HL-60 (cell line): Measurements from ENCODE around the gene KCNQ1.

Experiments
- DNase-seq, 2 experiments: peaks; one replicate each; pipeline ENCODE4 v3.0.0-alpha.2; 2010 to 2020; ENCODE audit warnings: low read depth in 1 of 2, low spot score in 1 of 2
- H3K27ac ChIP-seq: fragments of 250-450 bp; sonication (Bioruptor Pico); replicated peaks from 2 replicates; pipeline ENCODE4 v1.5.1; 2020; ENCODE audit warnings: mild to moderate bottlenecking, moderate library complexity
- H3K27me3 ChIP-seq: fragments of 250-450 bp; sonication (Bioruptor Pico); 2 replicates; pipeline ENCODE4 v1.5.1; 2021; ENCODE audit warnings: mild to moderate bottlenecking, moderate library complexity; ENCODE audit not compliant: insufficient read depth, poor library complexity, severe bottlenecking
- H3K4me3 ChIP-seq: replicated peaks from 2 replicates; pipeline ENCODE4 v1.5.1; 2011; ENCODE audit warnings: mild to moderate bottlenecking, control low read depth, low read length; ENCODE audit not compliant: insufficient read depth
- CTCF ChIP-seq: IDR thresholded peaks from one replicate; pipeline ENCODE4 v1.5.1; 2011; ENCODE audit warnings: low read length, control low read depth, inconsistent platforms; ENCODE audit not compliant: insufficient read depth
- GABPA ChIP-seq: IDR thresholded peaks from 2 replicates; pipeline ENCODE4 v1.6.1; 2012; ENCODE audit warnings: low read depth
- POLR2AphosphoS5 ChIP-seq: IDR thresholded peaks from 2 replicates; pipeline ENCODE4 v1.6.1; 2012; ENCODE audit warnings: low read depth
- REST ChIP-seq: IDR thresholded peaks from 2 replicates; pipeline ENCODE4 v1.6.1; 2012; ENCODE audit warnings: low read depth; ENCODE audit not compliant: insufficient replicate concordance
- SPI1 ChIP-seq: IDR thresholded peaks from 2 replicates; pipeline ENCODE4 v1.6.1; 2012; ENCODE audit warnings: low read depth, mild to moderate bottlenecking, borderline replicate concordance

The KCNQ1 gene

GRCh38 chr11:2847561-2847960, 402.8 kb downstream of the KCNQ1 start:
- TF ChIP-seq POLR2AphosphoS5 = no peak
- TF ChIP-seq REST = no peak
- TF ChIP-seq CTCF = no peak
- no peak for TF ChIP-seq SPI1
- no peak for TF ChIP-seq GABPA
- no peak for DNase-seq
- Histone ChIP-seq H3K27ac (no peak overlapping the region), H3K27me3 (no peaks in the 10 kb centered on the region), H3K4me3 (no peak overlapping the region)

GRCh38 chr11:2848497-2848896, 403.7 kb downstream of the KCNQ1 start:
- no peak for DNase-seq
- H3K27ac ChIP-seq = no peak overlapping the region
- TF ChIP-seq POLR2AphosphoS5 = no peak
- TF ChIP-seq CTCF = no peak
- TF ChIP-seq GABPA = no peak
- no peak overlapping the region for H3K4me3 ChIP-seq
- H3K27me3 ChIP-seq = no peaks in the 10 kb centered on the region

- Histone ChIP-seq H3K4me3 (no peak overlapping the region), H3K27ac (no peak overlapping the region), H3K27me3 (no peaks in the 10 kb centered on the region)
- DNase-seq = no peak
- TF ChIP-seq CTCF = no peak
- TF ChIP-seq POLR2AphosphoS5 = no peak
Measured at GRCh38 chr11:2849994-2850770, 405.4 kb downstream of the KCNQ1 start.

GRCh38 chr11:2853401-2853800, 408.6 kb downstream of the KCNQ1 start:
- Histone ChIP-seq H3K27ac (no peak overlapping the region), H3K27me3 (no peaks in the 10 kb centered on the region), H3K4me3 (no peak overlapping the region)
- DNase-seq = no peak
- TF ChIP-seq CTCF (no peak), SPI1 (no peak), GABPA (no peak), REST (no peak), POLR2AphosphoS5 (no peak)
